Measurements from ENCODE around the gene MADCAM1.

DNA sequence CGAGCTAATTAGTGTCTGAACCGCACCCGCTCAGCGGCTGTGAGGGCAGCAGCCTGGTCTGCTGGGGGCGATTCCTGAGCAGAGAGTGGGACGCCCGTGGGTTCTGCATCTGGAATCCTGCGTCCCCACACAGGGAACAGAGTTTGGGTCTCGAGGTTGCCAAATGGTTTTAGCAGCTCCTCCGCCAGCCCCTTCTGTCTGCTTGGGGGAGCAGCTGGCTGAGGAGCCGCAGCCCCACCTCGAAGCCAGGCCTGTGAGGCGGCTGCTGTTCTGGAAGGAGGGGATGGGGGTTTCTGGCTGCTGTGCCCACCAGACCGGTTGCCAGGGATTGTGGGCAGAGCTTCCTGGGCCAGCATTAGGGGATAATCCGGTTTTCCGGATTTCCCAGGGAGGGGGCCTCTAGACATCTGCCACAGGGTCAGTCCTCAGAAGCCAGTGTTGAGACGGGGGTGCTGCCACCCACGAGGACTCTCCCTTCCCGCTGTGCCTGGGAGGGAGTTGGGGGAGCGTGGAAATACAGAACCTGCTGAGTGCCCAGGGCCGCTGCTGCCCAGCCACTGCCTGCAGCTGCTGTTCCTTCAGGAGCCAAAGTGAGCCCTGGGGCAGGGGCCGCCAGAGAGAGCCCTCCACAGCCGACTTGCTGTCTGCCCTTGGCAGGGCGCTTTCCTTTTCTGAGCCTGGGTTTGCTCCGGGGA is 37.2 kb downstream of the MADCAM1 start:
- TF ChIP-seq, protein P1, sequence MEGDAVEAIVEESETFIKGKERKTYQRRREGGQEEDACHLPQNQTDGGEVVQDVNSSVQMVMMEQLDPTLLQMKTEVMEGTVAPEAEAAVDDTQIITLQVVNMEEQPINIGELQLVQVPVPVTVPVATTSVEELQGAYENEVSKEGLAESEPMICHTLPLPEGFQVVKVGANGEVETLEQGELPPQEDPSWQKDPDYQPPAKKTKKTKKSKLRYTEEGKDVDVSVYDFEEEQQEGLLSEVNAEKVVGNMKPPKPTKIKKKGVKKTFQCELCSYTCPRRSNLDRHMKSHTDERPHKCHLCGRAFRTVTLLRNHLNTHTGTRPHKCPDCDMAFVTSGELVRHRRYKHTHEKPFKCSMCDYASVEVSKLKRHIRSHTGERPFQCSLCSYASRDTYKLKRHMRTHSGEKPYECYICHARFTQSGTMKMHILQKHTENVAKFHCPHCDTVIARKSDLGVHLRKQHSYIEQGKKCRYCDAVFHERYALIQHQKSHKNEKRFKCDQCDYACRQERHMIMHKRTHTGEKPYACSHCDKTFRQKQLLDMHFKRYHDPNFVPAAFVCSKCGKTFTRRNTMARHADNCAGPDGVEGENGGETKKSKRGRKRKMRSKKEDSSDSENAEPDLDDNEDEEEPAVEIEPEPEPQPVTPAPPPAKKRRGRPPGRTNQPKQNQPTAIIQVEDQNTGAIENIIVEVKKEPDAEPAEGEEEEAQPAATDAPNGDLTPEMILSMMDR (IDR thresholded peaks at IDR 0.05) = no peak
- no peak for TF ChIP-seq EZH2 (IDR thresholded peaks at IDR 0.05; ENCODE audit: borderline replicate concordance, insufficient read depth, low read depth, low read length, poor library complexity, severe bottlenecking)

Data from B cell (primary cell).